K562 (cell line): ENCODE results near the gene TPD52L2. TPM values are rescaled to one million over a fixed set of nuclear protein-coding genes. Genes with fewer than 3 reads are reported as not detected.

Source experiments
- C11orf30 ChIP-seq: fragments of 450-650 bp; IDR thresholded peaks from 2 replicates; pipeline ENCODE4 v1.6.1; 2016; ENCODE audit warnings: low read depth, mild to moderate bottlenecking
- ETV6 ChIP-seq, 3 experiments: fragments of 150-350 bp in 1 of 3; sonication (generic) in 1 of 3; formaldehyde crosslinking in 1 of 3; IDR thresholded peaks; 2 replicates each; pipeline versions ENCODE4 v1.6.1 to v1.8.0; 2014 to 2022; ENCODE audit warnings: borderline replicate concordance in 2 of 3, low read depth in 2 of 3, antibody characterized with exemption in 1 of 3, low read length in 1 of 3, mild to moderate bottlenecking in 1 of 3, missing genetic modification reagents in 1 of 3
- ILF3 ChIP-seq: fragments of 450-650 bp; IDR thresholded peaks from 2 replicates; pipeline ENCODE4 v1.6.1; 2018; ENCODE audit warnings: antibody characterized with exemption, mild to moderate bottlenecking, moderate library complexity, borderline replicate concordance
- KLF13 ChIP-seq: fragments of 450-650 bp; IDR thresholded peaks from 2 replicates; pipeline ENCODE4 v1.6.1; 2016; ENCODE audit warnings: missing genetic modification characterization, low read depth, mild to moderate bottlenecking, missing compliant biosample characterization, moderate library complexity, borderline replicate concordance
- NEUROD1 ChIP-seq: fragments of 150-350 bp; IDR thresholded peaks from 2 replicates; pipeline ENCODE4 v1.6.1; 2014; ENCODE audit warnings: borderline replicate concordance, low read length, low read depth; ENCODE audit not compliant: partially characterized antibody
- PHF21A ChIP-seq: fragments of 450-650 bp; IDR thresholded peaks from 2 replicates; pipeline ENCODE4 v1.6.1; 2017; ENCODE audit warnings: low read depth, borderline replicate concordance
- PHF8 ChIP-seq: fragments of 200-600 bp; sonication (generic); IDR thresholded peaks from 2 replicates; pipeline ENCODE4 v1.6.1; 2012; ENCODE audit warnings: mixed run types, mild to moderate bottlenecking, inconsistent platforms, low read length, moderate library complexity, borderline replicate concordance
- PML ChIP-seq: IDR thresholded peaks from 2 replicates; pipeline ENCODE4 v1.6.1; 2012; ENCODE audit warnings: low read length, inconsistent platforms
- RERE ChIP-seq: sonication (generic); formaldehyde crosslinking; IDR thresholded peaks from 2 replicates; pipeline ENCODE4 v1.8.0; 2023; ENCODE audit warnings: missing genetic modification reagents, mild to moderate bottlenecking, borderline replicate concordance
- REST ChIP-seq, 2 experiments: fragments of 450-650 bp; formaldehyde crosslinking in 1 of 2; IDR thresholded peaks; 2 replicates each; pipeline versions ENCODE4 v1.4.0 to v1.6.1; 2014 to 2020; ENCODE audit warnings: mild to moderate bottlenecking in 2 of 2, borderline replicate concordance in 1 of 2, low read depth in 1 of 2
- RHOXF2B ChIP-seq: fragments of 250-450 bp; sonication (Bioruptor Pico); conservative IDR thresholded peaks from 2 replicates; pipeline ENCODE4 v1.5.1; 2021
- ZNF282 ChIP-seq: sonication (generic); formaldehyde crosslinking; IDR thresholded peaks from 2 replicates; pipeline ENCODE4 v1.8.1; 2023; ENCODE audit warnings: missing genetic modification reagents
- polyA plus RNA-seq, 8 experiments: library from polyadenylated mRNA; depleted of rRNA in 4 of 8; stranded (reverse) in 5 of 8; unstranded in 3 of 8; fragments of >200 nt; fragmentation: Nextera tagmentation in 2 of 8; fragmentation: Illumina TruSeq in 1 of 8; extraction: Ambion mirVana in 2 of 8; extraction: Trizol in 1 of 8; gene quantifications; 2 replicates each; pipeline versions ENCODE4 v1.2.1 to v1.2.3, GENCODE V29; 2011 to 2014; ENCODE audit warnings: inconsistent platforms in 1 of 8, missing spikeins in 1 of 8
- total RNA-seq, 7 experiments: library from RNA; depleted of rRNA in 6 of 7; stranded (reverse); fragments of >200 nt in 6 of 7; fragmentation: Illumina TruSeq in 2 of 7; extraction: Trizol in 2 of 7; gene quantifications; 2 replicates each; pipeline versions ENCODE4 v1.2.1 to v1.2.3, GENCODE V29; 2011 to 2021; ENCODE audit warnings: low replicate concordance in 1 of 7

The TPD52L2 gene
- total and polyA plus RNA-seq, 9 of the 15 experiments (the other 6 are each of a cell fraction or from before 2014, with no cell fraction given): 1.9 to 117 (median 74.6) TPM

GRCh38 chr20:63863798-63864544, 1.1 kb upstream of the TPD52L2 start (continued):
- peak; percentile 32; the same call in 1 of the 2 replicates for TF ChIP-seq PHF8
- no peak for TF ChIP-seq ILF3
- TF ChIP-seq REST (IDR thresholded peaks at IDR 0.05; ENCODE audit: borderline replicate concordance): peak; percentile 88
- 0 out of 2 replicates have a peak, but pooled peaks have one; percentile 50 for TF ChIP-seq REST (CRISPR knock-in tag; IDR thresholded peaks at IDR 0.05; ENCODE audit: low read depth)
- TF ChIP-seq ZNF282: no peak
- TF ChIP-seq KLF13: peak; percentile 23; the same call in 1 of the 2 replicates
- peak; percentile 42 for TF ChIP-seq NEUROD1
- no peak for TF ChIP-seq RERE (CRISPR knock-in tag)
- TF ChIP-seq C11orf30: no peak; the same call in 1 of the 2 replicates
- peak in 1 of 2 experiments; percentile 52; a peak in 1 of 4 replicates for TF ChIP-seq ETV6 (IDR thresholded peaks at IDR 0.05; ENCODE audit: borderline replicate concordance in 1 of 2, low read depth in 2 of 2, low read length in 1 of 2)
- TF ChIP-seq ETV6 (CRISPR knock-in tag; IDR thresholded peaks at IDR 0.05; ENCODE audit: borderline replicate concordance): no peak
- no peak for TF ChIP-seq PHF21A
- TF ChIP-seq PML: no peak
- TF ChIP-seq RHOXF2B (CRISPR knock-in tag): no peak
